Measurements from ENCODE around the gene ANKS1B. TPM values are rescaled to one million over a fixed set of nuclear protein-coding genes. Genes with fewer than 3 reads are reported as not detected.
"Not testable (repeated sequence)": the region's sequence is repeated elsewhere in the genome, so short reads cannot be mapped to it uniquely, and the experiment has no call there.

Gene ANKS1B
- total and polyA plus RNA-seq, 2 of the 4 experiments (the other 2 are of a cell fraction), result 0.17 to 0.18 TPM

DNA sequence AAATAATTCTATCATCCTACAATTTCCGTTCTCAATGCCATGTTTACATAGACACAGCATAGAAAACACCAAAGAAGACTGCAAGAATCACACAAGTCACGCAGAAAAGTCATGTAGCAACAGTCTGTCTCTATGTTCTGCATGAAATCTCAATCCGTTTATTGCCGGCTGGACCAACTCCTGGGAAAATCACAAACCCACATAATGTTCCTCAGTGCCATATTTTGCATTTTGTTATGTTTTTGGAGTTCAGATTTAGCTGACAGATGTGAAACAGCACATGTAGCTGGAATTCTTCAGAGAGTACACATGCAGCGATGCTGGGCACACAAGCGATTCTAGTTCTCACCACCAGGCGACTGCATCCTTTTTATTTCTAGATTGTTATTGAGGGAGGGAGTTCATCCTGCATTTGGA, 1146.5 kb downstream of the ANKS1B start:
- H3K23ac ChIP-seq (ENCODE audit: low read depth, low read length), result no peak overlapping the region
- H2BK5ac ChIP-seq (ENCODE audit: low read depth, low read length, poor library complexity, severe bottlenecking), result no peak overlapping the region
- no peaks in the 10 kb centered on the region for H3K36me3 ChIP-seq (ENCODE audit: control insufficient read depth, insufficient read depth, low read length)
- H3K18ac ChIP-seq (ENCODE audit: low read depth, low read length), result no peak overlapping the region
- H2BK20ac ChIP-seq (ENCODE audit: low read depth, low read length), result 0 out of 2 replicates have a peak overlapping the region, but pooled peaks have one; percentile 17
- dilution Hi-C loops (cut with HindIII; ENCODE audit: low sequenced_read_pairs, unreplicated experiment), result no loop called here
- no peak overlapping the region for H3K9ac ChIP-seq (ENCODE audit: low read depth, low read length)
- no peak overlapping the region for H3K4me2 ChIP-seq (ENCODE audit: low read depth, low read length)
- no peak overlapping the region for H3K56ac ChIP-seq (ENCODE audit: extremely low read depth, insufficient read depth, low read length)
- no peak overlapping the region for H4K91ac ChIP-seq (ENCODE audit: insufficient read depth, low read depth, low read length)
- no peak overlapping the region for H2BK15ac ChIP-seq (ENCODE audit: low read depth, low read length)
- H2BK120ac ChIP-seq (ENCODE audit: low read depth, low read length), result no peak overlapping the region
- no peaks in the 10 kb centered on the region for H3K9me3 ChIP-seq (ENCODE audit: control insufficient read depth, insufficient read depth, low read length)
- peak; percentile 2 for DNase-seq
- no peak overlapping the region for H3K4me3 ChIP-seq (ENCODE audit: insufficient read depth, low read depth, low read length)
- H3K27me3 ChIP-seq (ENCODE audit: control insufficient read depth, insufficient read depth, low read length), result no peaks in the 10 kb centered on the region
- no peaks in the 10 kb centered on the region for H3K9me1 ChIP-seq (ENCODE audit: insufficient read depth, low read length)
- peak; percentile 42 for ATAC-seq (ENCODE audit: low read depth)
- no peak overlapping the region for H4K5ac ChIP-seq (ENCODE audit: low read depth, low read length)
- H3K4ac ChIP-seq (ENCODE audit: low read depth, low read length), result no peak overlapping the region
- peak; percentile 23; the same call in 1 of the 2 replicates for TF ChIP-seq CTCF (conservative IDR thresholded peaks at IDR 0.05; ENCODE audit: low read depth, low read length)
- no peak for TF ChIP-seq NFE2L2 (IDR thresholded peaks at IDR 0.05; ENCODE audit: low read depth, low read length)
- peak; percentile 67 for TF ChIP-seq MAFK (IDR thresholded peaks at IDR 0.05; ENCODE audit: low read depth, low read length)
- no CpG with 5 or more reads among the region's 7 CpGs for WGBS, 2 experiments (ENCODE audit: extremely low coverage in 2 of 2, insufficient read length in 1 of 2)
- H4K8ac ChIP-seq (ENCODE audit: low read depth in 2 of 2, low read length in 2 of 2), result no peak overlapping the region
- ChIA-PET CTCF (interaction anchor here (0.6 to 1.6 kb wide), 2 partner anchors 18 to 454 kb away, joined by 3 to 6 read pairs; no protein-coding TSS in a partner anchor), POLR2A (ENCODE audit: unreplicated experiment) (no interaction called here)
- no peak overlapping the region for H2AK9ac ChIP-seq (replicated peaks; ENCODE audit: low read depth, low read length, poor library complexity)
- no peaks in the 10 kb centered on the region for H3K79me1 ChIP-seq (ENCODE audit: low read depth in 1 of 2, low read length in 2 of 2)
- H2AK5ac ChIP-seq (ENCODE audit: low read depth, low read length), result no peak overlapping the region
- H3K14ac ChIP-seq (replicated peaks; ENCODE audit: low read depth, low read length), result no peak overlapping the region
- H3K4me1 ChIP-seq (ENCODE audit: control insufficient read depth, insufficient read depth, low read length), result 0 out of 2 replicates have a peak, but pooled peaks cover 1% of the 10 kb centered on the region
- H4K20me1 ChIP-seq (ENCODE audit: insufficient read depth, low read length), result no peaks in the 10 kb centered on the region
- H2AFZ ChIP-seq (replicated peaks; ENCODE audit: low read length, poor library complexity), result no peak overlapping the region
- in situ Hi-C loops (cut with MboI; ENCODE audit: low sequenced_read_pairs), result no loop called here
- intact Hi-C loops (cut with micrococcal nuclease), result no loop called here
- no TSS peak for BruUV-seq (replicated peaks)
- no peak overlapping the region for H3K27ac ChIP-seq (ENCODE audit: insufficient read depth, low read length)

DNA sequence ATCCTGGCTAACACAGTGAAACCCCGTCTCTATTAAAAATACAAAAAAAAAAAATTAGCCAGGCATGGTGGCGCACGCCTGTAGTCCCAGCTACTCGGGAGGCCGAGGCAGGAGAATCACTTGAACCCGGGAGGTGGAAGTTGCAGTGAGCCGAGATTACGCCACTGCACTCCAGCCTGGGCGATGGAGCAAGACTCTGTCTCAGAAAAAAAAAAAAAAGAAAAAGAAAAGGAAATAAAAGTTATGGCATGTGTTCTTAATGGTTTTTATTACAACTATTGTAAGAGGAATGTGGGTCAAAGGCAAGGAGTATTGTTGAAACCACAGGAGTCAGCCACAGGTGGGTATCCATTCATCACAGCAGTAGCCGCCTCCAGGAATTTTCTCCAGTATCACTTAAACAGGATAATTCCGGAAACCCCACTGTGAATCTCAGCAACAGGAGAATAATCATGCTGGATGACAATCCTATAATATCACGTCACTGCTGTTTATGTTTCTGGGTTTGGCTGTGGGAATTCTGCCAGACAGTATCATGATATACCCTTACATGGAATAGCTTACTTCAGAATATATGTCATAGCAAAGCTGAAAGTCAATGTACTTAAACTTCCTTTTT, 1147.5 kb downstream of the ANKS1B start:
- dilution Hi-C loops (cut with HindIII; ENCODE audit: low sequenced_read_pairs, unreplicated experiment); H4K8ac ChIP-seq (ENCODE audit: low read depth in 2 of 2, low read length in 2 of 2); BruUV-seq (replicated peaks); H4K5ac ChIP-seq (ENCODE audit: low read depth, low read length); H2BK5ac ChIP-seq (ENCODE audit: low read depth, low read length, poor library complexity, severe bottlenecking); H2AK5ac ChIP-seq (ENCODE audit: low read depth, low read length); H3K9me3 ChIP-seq (ENCODE audit: control insufficient read depth, insufficient read depth, low read length); H3K18ac ChIP-seq (ENCODE audit: low read depth, low read length); H3K23ac ChIP-seq (ENCODE audit: low read depth, low read length); H2BK15ac ChIP-seq (ENCODE audit: low read depth, low read length); H4K20me1 ChIP-seq (ENCODE audit: insufficient read depth, low read length); ATAC-seq (ENCODE audit: low read depth); H2AFZ ChIP-seq (replicated peaks; ENCODE audit: low read length, poor library complexity); H4K91ac ChIP-seq (ENCODE audit: insufficient read depth, low read depth, low read length); H3K4ac ChIP-seq (ENCODE audit: low read depth, low read length); H2BK120ac ChIP-seq (ENCODE audit: low read depth, low read length); H3K14ac ChIP-seq (replicated peaks; ENCODE audit: low read depth, low read length); H3K4me3 ChIP-seq (ENCODE audit: insufficient read depth, low read depth, low read length); POLR2A ChIA-PET (ENCODE audit: unreplicated experiment); H3K36me3 ChIP-seq (ENCODE audit: control insufficient read depth, insufficient read depth, low read length); H3K4me2 ChIP-seq (ENCODE audit: low read depth, low read length); in situ Hi-C loops (cut with MboI; ENCODE audit: low sequenced_read_pairs); H3K56ac ChIP-seq (ENCODE audit: extremely low read depth, insufficient read depth, low read length); H3K4me1 ChIP-seq (ENCODE audit: control insufficient read depth, insufficient read depth, low read length); H2AK9ac ChIP-seq (replicated peaks; ENCODE audit: low read depth, low read length, poor library complexity); H3K9me1 ChIP-seq (ENCODE audit: insufficient read depth, low read length); H3K79me1 ChIP-seq (ENCODE audit: low read depth in 1 of 2, low read length in 2 of 2); H2BK20ac ChIP-seq (ENCODE audit: low read depth, low read length); H3K9ac ChIP-seq (ENCODE audit: low read depth, low read length); H3K27me3 ChIP-seq (ENCODE audit: control insufficient read depth, insufficient read depth, low read length); intact Hi-C loops (cut with micrococcal nuclease); H3K27ac ChIP-seq (ENCODE audit: insufficient read depth, low read length): not testable (repeated sequence)
- CTCF ChIA-PET, result interaction anchor here (1.6 kb wide), 1 partner anchor 17 kb away, joined by 6 read pairs; no protein-coding TSS in a partner anchor
- 80% methylated on average over 1 of the region's 12 CpGs; no CpG with 5 or more reads in 1 of the 2 experiments for WGBS, 2 experiments (ENCODE audit: extremely low coverage in 2 of 2, insufficient read length in 1 of 2)
- DNase-seq, result peak; percentile 57

All from IMR-90 (cell line).